GM23248 (cell line): ENCODE results near the gene MDGA2. TPM values are rescaled to one million over a fixed set of nuclear protein-coding genes. Genes with fewer than 3 reads are reported as not detected.

Experiments used
- DNase-seq: peaks from one replicate; pipeline ENCODE4 v3.0.0-alpha.2; 2015
- H2AFZ ChIP-seq: fragments of 200-600 bp; sonication (generic); 2 replicates; pipeline ENCODE4 v1.6.1; 2016; ENCODE audit warnings: antibody characterized with exemption
- H3F3A ChIP-seq: fragments of 200-600 bp; sonication (generic); 2 replicates; pipeline ENCODE4 v1.6.1; 2016; ENCODE audit warnings: mild to moderate bottlenecking, antibody characterized with exemption, mixed run types; ENCODE audit not compliant: insufficient read depth
- H3K27ac ChIP-seq: fragments of 200-600 bp; sonication (generic); 2 replicates; pipeline ENCODE4 v1.5.1; 2016; ENCODE audit warnings: mild to moderate bottlenecking
- H3K27me3 ChIP-seq: fragments of 200-600 bp; sonication (generic); replicated peaks from 2 replicates; pipeline ENCODE4 v1.6.1; 2016; ENCODE audit warnings: mild to moderate bottlenecking; ENCODE audit not compliant: insufficient read depth
- H3K36me3 ChIP-seq: fragments of 200-600 bp; sonication (generic); 2 replicates; pipeline ENCODE4 v1.6.1; 2016; ENCODE audit warnings: low read depth, mild to moderate bottlenecking
- H3K4me1 ChIP-seq: fragments of 200-600 bp; sonication (generic); 2 replicates; pipeline ENCODE4 v1.6.1; 2016; ENCODE audit warnings: mild to moderate bottlenecking; ENCODE audit not compliant: insufficient read depth
- H3K4me2 ChIP-seq: fragments of 200-600 bp; sonication (generic); one replicate; pipeline ENCODE4 v1.6.1; 2016; ENCODE audit warnings: mild to moderate bottlenecking; ENCODE audit not compliant: unreplicated experiment
- H3K4me3 ChIP-seq: fragments of 200-600 bp; sonication (generic); 2 replicates; pipeline ENCODE4 v1.5.1; 2016; ENCODE audit warnings: mild to moderate bottlenecking
- H3K79me2 ChIP-seq: fragments of 200-600 bp; sonication (generic); 2 replicates; pipeline ENCODE4 v1.6.1; 2016; ENCODE audit warnings: mild to moderate bottlenecking; ENCODE audit not compliant: insufficient read depth
- H3K9ac ChIP-seq: fragments of 200-600 bp; sonication (generic); 2 replicates; pipeline ENCODE4 v1.6.1; 2016; ENCODE audit warnings: mild to moderate bottlenecking
- H3K9me2 ChIP-seq: fragments of 200-600 bp; sonication (generic); 2 replicates; pipeline ENCODE4 v1.6.1; 2016; ENCODE audit warnings: mixed run types, mild to moderate bottlenecking, moderate library complexity; ENCODE audit not compliant: insufficient read depth
- H3K9me3 ChIP-seq: fragments of 200-600 bp; sonication (generic); one replicate; pipeline ENCODE4 v1.6.1; 2017; ENCODE audit warnings: low read depth
- H4K20me1 ChIP-seq: fragments of 200-600 bp; sonication (generic); 2 replicates; pipeline ENCODE4 v1.6.0; 2016; ENCODE audit not compliant: insufficient read depth
- EZH2 ChIP-seq: fragments of 200-600 bp; sonication (generic); IDR thresholded peaks from 2 replicates; pipeline ENCODE4 v1.6.1; 2018; ENCODE audit warnings: antibody characterized with exemption, mild to moderate bottlenecking; ENCODE audit not compliant: insufficient read depth, poor library complexity, severe bottlenecking
- EZH2phosphoT487 ChIP-seq: fragments of 200-600 bp; sonication (generic); IDR thresholded peaks from 2 replicates; pipeline ENCODE4 v1.6.1; 2018; ENCODE audit warnings: antibody characterized with exemption, moderate library complexity, mild to moderate bottlenecking, low read depth; ENCODE audit not compliant: insufficient read depth
- WGBS, 2 experiments: methylation state at CpG; one replicate each; pipeline ENCODE4 v1.1.6; 2015 to 2017; ENCODE audit warnings: low lambda C conversion rate in 2 of 2, low coverage in 1 of 2; ENCODE audit errors: missing lambda C conversion rate in 2 of 2; 5-methylcytosine and 5-hydroxymethylcytosine counted together
- in situ Hi-C: fragments of 300-500 bp; cut with MboI; formaldehyde crosslinking; loops from 2 replicates; pipeline ENCODE4 v1.15.0; 2020
- polyA plus RNA-seq: library from polyadenylated mRNA; unstranded; fragments of >200 nt; fragmentation: Nextera tagmentation; extraction: Ambion mirVana; gene quantifications from 2 replicates; pipeline ENCODE4 v1.2.1, GENCODE V29; 2016
- total RNA-seq: library from RNA; depleted of rRNA; stranded (reverse); fragments of >200 nt; shearing (Covaris generic); gene quantifications from 2 replicates; pipeline ENCODE4 v1.2.3, GENCODE V29; 2014

The MDGA2 gene
- total and polyA plus RNA-seq, 2 experiments from 2014 or later = not detected

DNA sequence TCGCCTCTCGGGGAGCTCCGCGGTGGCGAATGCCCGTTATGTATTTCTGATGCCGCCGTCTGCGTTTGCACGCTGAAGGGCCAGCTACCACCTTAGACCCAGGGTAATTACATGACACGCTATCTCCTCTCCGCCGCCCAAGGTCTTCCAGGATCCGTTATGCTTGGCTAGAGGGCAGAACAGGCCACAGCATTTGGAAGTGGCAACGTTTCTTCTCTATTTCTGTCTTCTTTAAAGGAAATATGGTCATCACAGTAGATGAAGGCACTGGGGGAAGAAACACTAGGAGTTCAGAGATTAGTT lies 861 bp upstream of the MDGA2 start:
- H3K79me2 ChIP-seq = no peaks in the 10 kb centered on the region
- no peak for TF ChIP-seq EZH2
- TF ChIP-seq EZH2phosphoT487 = no peak
- WGBS, 2 experiments = 0 to 1% methylated on average over 15 of the region's 15 CpGs
- H3F3A ChIP-seq = no peaks in the 10 kb centered on the region
- no peak overlapping the region for H3K9ac ChIP-seq
- H3K4me2 ChIP-seq = peak overlapping the region; percentile 28
- peaks cover 33% of the 10 kb centered on the region for H3K27me3 ChIP-seq
- DNase-seq = no peak
- no peak overlapping the region for H3K27ac ChIP-seq
- no peaks in the 10 kb centered on the region for H3K9me2 ChIP-seq
- no peaks in the 10 kb centered on the region for H3K9me3 ChIP-seq
- H3K4me1 ChIP-seq = no peaks in the 10 kb centered on the region
- in situ Hi-C loops = no loop called here
- 0 out of 2 replicates have a peak overlapping the region, but pooled peaks have one; percentile 7 for H3K4me3 ChIP-seq
- H4K20me1 ChIP-seq = no peaks in the 10 kb centered on the region
- no peaks in the 10 kb centered on the region for H3K36me3 ChIP-seq
- H2AFZ ChIP-seq = no peak overlapping the region

DNA sequence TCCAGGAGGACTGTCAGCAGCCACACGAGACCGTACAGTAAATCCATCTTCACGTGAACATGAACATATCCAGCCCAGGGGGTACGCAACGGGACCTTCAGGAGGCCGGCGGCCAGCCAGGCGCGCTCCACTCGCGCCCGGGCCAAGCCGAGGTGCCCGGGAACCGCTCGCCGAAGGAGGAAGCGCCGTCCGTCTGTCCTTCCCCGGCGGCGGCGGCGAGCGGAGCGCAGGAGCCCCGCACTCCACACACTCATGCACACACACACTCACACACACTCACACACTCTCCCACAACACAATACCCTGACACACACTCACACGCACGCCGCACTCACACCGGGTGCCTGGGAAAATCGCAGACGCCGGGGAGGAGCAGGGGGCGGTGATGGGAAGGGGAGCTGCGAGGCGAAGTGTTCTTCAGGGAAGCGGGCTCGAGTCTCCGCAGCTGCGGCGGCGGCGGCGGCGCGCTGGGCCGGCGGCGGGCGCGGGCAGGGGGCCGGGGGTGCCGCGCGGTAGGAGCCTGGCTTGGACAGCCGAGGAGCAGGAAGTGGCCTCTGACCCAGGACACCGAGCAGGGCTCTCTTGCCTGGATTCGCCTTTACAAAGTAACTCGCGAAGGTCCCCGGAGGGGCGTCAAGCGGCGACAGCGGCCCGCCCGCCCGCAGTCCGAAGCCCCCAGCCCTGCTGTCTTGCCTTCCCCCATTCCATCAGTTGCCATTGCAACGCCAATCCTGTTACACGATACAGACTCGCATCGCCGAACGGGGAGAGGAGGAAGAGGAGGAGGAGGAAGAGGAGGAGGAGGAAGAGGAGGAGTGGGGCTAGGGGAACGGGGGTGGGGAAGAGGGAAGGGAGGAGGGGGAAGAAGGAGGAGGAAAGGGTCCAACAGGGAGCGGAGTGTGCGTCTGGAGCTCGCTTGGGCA lies 601 bp downstream of the MDGA2 start:
- whole genome bisulfite sequencing, 2 experiments = 3 to 4% methylated on average over 40 to 80 of the region's 81 CpGs

DNA sequence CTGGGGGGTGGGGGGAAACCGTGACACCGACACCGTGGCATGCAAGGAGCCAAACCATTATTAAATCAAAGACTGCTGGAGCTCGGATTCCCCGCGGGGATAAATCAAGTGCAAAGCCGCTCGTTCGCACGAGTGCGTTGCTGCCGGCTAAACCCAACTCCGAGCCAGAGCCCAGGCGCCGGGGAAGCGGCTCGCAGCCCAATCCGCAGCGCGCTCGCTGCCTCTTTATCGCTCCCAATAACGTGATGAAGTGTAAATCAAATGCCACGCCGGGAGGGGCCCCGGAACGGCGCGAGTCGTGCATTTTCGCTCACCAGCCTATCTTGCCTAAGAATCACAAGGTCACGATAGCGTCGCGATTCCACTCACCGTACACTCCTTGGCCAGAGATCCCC lies 1.3 kb downstream of the MDGA2 start:
- H3K27me3 ChIP-seq = peaks cover 33% of the 10 kb centered on the region
- no peak overlapping the region for H2AFZ ChIP-seq
- no peaks in the 10 kb centered on the region for H3K36me3 ChIP-seq
- H3K79me2 ChIP-seq = no peaks in the 10 kb centered on the region
- H3K9me2 ChIP-seq = no peaks in the 10 kb centered on the region
- no peaks in the 10 kb centered on the region for H3F3A ChIP-seq
- TF ChIP-seq EZH2phosphoT487 (no peak), EZH2 (no peak)
- no peak overlapping the region for H3K9ac ChIP-seq
- H3K9me3 ChIP-seq = no peaks in the 10 kb centered on the region
- 3% methylated on average over 32 to 36 of the region's 36 CpGs for WGBS, 2 experiments
- H3K27ac ChIP-seq = no peak overlapping the region
- in situ Hi-C loops = no loop called here
- H4K20me1 ChIP-seq = no peaks in the 10 kb centered on the region
- H3K4me2 ChIP-seq = no peak overlapping the region
- no peaks in the 10 kb centered on the region for H3K4me1 ChIP-seq
- DNase-seq = no peak
- H3K4me3 ChIP-seq = no peak overlapping the region

More for the DNA sequence above, 601 bp downstream of the MDGA2 start:
- no peaks in the 10 kb centered on the region for H3K79me2 ChIP-seq
- no peaks in the 10 kb centered on the region for H3K9me2 ChIP-seq
- H3K9me3 ChIP-seq = no peaks in the 10 kb centered on the region
- DNase-seq = no peak
- H4K20me1 ChIP-seq = no peaks in the 10 kb centered on the region
- in situ Hi-C loops = no loop called here
- H3K4me2 ChIP-seq = no peak overlapping the region
- no peak overlapping the region for H3K27ac ChIP-seq
- TF ChIP-seq EZH2phosphoT487 = no peak
- TF ChIP-seq EZH2 = no peak
- H2AFZ ChIP-seq = no peak overlapping the region
- no peaks in the 10 kb centered on the region for H3F3A ChIP-seq
- no peaks in the 10 kb centered on the region for H3K36me3 ChIP-seq
- H3K4me3 ChIP-seq = no peak overlapping the region
- no peaks in the 10 kb centered on the region for H3K4me1 ChIP-seq
- H3K9ac ChIP-seq = no peak overlapping the region
- peaks cover 33% of the 10 kb centered on the region for H3K27me3 ChIP-seq

- no peaks in the 10 kb centered on the region for H3K27me3 ChIP-seq
- H3K4me3 ChIP-seq = no peak overlapping the region
- H4K20me1 ChIP-seq = no peaks in the 10 kb centered on the region
- no peak for TF ChIP-seq EZH2
- no peak for TF ChIP-seq EZH2phosphoT487
- no peak overlapping the region for H3K9ac ChIP-seq
- no peaks in the 10 kb centered on the region for H3K36me3 ChIP-seq
- H3K27ac ChIP-seq = no peak overlapping the region
- H2AFZ ChIP-seq = no peak overlapping the region
- 58 to 72% methylated on average over 20 to 28 of the region's 28 CpGs for WGBS, 2 experiments
- H3K4me2 ChIP-seq = no peak overlapping the region
- no peak for DNase-seq
- no peaks in the 10 kb centered on the region for H3K9me3 ChIP-seq
- in situ Hi-C loops = no loop called here
- no peaks in the 10 kb centered on the region for H3F3A ChIP-seq
- no peaks in the 10 kb centered on the region for H3K79me2 ChIP-seq
- H3K9me2 ChIP-seq = no peaks in the 10 kb centered on the region
- H3K4me1 ChIP-seq = no peaks in the 10 kb centered on the region
Measured at GRCh38 chr14:47665337-47666134, 9.9 kb downstream of the MDGA2 start.
